ENCODE measurements around the gene FAM3A.
A peak's percentile ranks its signal among the peaks of the same experiment; 100 is the strongest.
"Not testable (repeated sequence)": the region's sequence is repeated elsewhere in the genome, so short reads cannot be mapped to it uniquely, and the experiment has no call there.

FAM3A gene

GRCh38 chrX:154502989-154503388 lies 13.0 kb downstream of the FAM3A start:
- DNase-seq, result no peak

GRCh38 chrX:154502098-154502497 lies 13.9 kb downstream of the FAM3A start:
- DNase-seq, result no peak

GRCh38 chrX:154501423-154501822 lies 14.6 kb downstream of the FAM3A start:
- not testable (repeated sequence) for DNase-seq

GRCh38 chrX:154496591-154497137 lies 19.4 kb downstream of the FAM3A start:
- not testable (repeated sequence) for DNase-seq

GRCh38 chrX:154495472-154495922 lies 20.5 kb downstream of the FAM3A start:
- DNase-seq, result no peak

- no peak for DNase-seq
Measured at GRCh38 chrX:154494715-154495114, 21.3 kb downstream of the FAM3A start.

- DNase-seq, result peak; percentile 93
Measured at GRCh38 chrX:154490414-154491083, 25.5 kb downstream of the FAM3A start, which contains the start of gene SLC10A3. SLC10A3 (minus strand) TSS chrX:154490629; CDS start chrX:154488940, 1,689 bp downstream.

GRCh38 chrX:154490021-154490413 lies 26.0 kb downstream of the FAM3A start:
- DNase-seq, result peak; percentile 17

GRCh38 chrX:154489182-154489581 lies 26.9 kb downstream of the FAM3A start:
- no peak for DNase-seq

GRCh38 chrX:154488336-154489075 lies 27.5 kb downstream of the FAM3A start:
- no peak for DNase-seq

GRCh38 chrX:154487518-154488290 lies 28.3 kb downstream of the FAM3A start:
- no peak for DNase-seq

GRCh38 chrX:154486396-154487207 lies 29.4 kb downstream of the FAM3A start, which contains the start of gene UBL4A:
UBL4A (minus strand) TSS chrX:154486615; CDS start chrX:154486584, 31 bp downstream.
- DNase-seq, result peak; percentile 41

GRCh38 chrX:154486052-154486395 lies 30.0 kb downstream of the FAM3A start:
- no peak for DNase-seq

- DNase-seq, result no peak
Measured at GRCh38 chrX:154485150-154486051, 30.6 kb downstream of the FAM3A start.

- no peak for DNase-seq
Measured at GRCh38 chrX:154484255-154485149, 31.5 kb downstream of the FAM3A start.

GRCh38 chrX:154483325-154483724 lies 32.7 kb downstream of the FAM3A start:
- no peak for DNase-seq

GRCh38 chrX:154482786-154483185 lies 33.2 kb downstream of the FAM3A start:
- no peak for DNase-seq

- no peak for DNase-seq
Measured at GRCh38 chrX:154481911-154482601, 34.0 kb downstream of the FAM3A start.

- no peak for DNase-seq
Measured at GRCh38 chrX:154481195-154481594, 34.8 kb downstream of the FAM3A start.

All from CD4-positive, alpha-beta T cell treated with Interleukin-4 for 4 hours (primary cell).